ENCODE measurements around the gene ATPAF1.

Gene ATPAF1

GRCh38 chr1:46613661-46614603 lies 54.2 kb downstream of the ATPAF1 start:
- peak; percentile 34 for DNase-seq

GRCh38 chr1:46612937-46613660 lies 55.1 kb downstream of the ATPAF1 start:
- no peak for DNase-seq

GRCh38 chr1:46611691-46612221 lies 56.4 kb downstream of the ATPAF1 start:
- DNase-seq = no peak

GRCh38 chr1:46607345-46608130 lies 60.6 kb downstream of the ATPAF1 start:
- no peak for DNase-seq

GRCh38 chr1:46606255-46606965 lies 61.8 kb downstream of the ATPAF1 start:
- no peak for DNase-seq

DNA sequence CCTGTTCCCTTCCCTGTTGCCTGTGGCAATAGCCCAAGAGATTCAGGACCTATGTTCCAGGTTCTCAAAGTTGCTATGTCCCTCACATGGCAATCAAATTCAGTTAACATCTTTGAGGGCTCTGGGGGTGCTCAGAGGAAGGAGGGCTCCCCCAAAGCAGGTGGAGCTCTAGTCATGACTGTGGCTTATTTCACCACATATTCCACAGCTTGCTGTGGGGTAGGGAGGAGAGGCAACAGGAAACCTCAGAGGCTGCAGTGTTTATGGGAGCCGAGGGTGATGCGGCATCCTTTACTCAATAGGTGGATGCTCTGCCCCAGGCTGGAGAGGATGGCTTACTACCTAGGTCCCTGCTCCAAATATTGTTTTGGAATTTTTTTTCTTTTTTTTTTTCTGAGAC lies 62.9 kb downstream of the ATPAF1 start:
- no peak for DNase-seq

DNA sequence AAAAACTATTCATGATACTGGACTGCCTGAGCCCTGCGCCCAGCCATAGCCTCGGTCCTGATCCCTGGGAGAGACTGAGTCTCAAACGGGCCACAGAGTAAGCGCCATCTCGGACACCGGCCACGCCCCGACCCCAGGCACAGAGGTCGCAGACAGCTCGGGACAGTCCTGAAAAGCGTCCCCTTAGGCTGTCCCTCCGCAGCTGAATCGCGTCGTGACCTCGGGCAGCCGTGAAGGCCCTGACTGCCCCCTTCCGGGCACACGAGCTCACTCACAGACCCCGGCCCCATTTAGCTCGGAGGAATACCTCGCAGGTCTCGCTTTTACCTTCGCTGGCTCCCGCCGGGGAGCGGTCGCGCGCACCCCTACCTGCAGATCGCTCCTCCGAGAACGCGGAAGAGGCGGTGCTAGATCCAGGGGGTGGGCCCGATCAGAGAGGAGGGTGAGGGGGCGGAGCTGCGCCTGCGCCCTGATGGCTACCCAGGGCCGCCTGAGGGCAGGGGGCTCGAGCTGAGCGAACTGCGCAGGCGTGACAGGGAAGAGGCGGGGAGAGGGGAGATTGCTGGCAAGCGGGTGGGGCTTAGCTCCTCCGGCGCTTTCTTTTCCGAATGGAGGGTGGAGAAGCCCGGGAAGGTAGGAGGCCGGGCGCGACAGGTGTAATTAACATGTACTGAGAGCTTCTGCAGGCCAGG lies 64.2 kb downstream of the ATPAF1 start, which contains the start of gene MKNK1:
MKNK1 (minus strand) TSS at position 411 of the 692 bp plus-strand sequence. CDS start 20,941 bp downstream, outside the sequence.
- DNase-seq = peak; percentile 99

- DNase-seq = no peak
Measured at GRCh38 chr1:46603481-46603857, 64.7 kb downstream of the ATPAF1 start.

- DNase-seq = no peak
Measured at GRCh38 chr1:46601257-46602007, 66.7 kb downstream of the ATPAF1 start.

- no peak for DNase-seq
Measured at GRCh38 chr1:46599059-46599970, 68.8 kb downstream of the ATPAF1 start.

- DNase-seq = no peak
Measured at GRCh38 chr1:46596846-46597245, 71.3 kb downstream of the ATPAF1 start.

- no peak for DNase-seq
Measured at GRCh38 chr1:46596036-46596435, 72.1 kb downstream of the ATPAF1 start.

DNA sequence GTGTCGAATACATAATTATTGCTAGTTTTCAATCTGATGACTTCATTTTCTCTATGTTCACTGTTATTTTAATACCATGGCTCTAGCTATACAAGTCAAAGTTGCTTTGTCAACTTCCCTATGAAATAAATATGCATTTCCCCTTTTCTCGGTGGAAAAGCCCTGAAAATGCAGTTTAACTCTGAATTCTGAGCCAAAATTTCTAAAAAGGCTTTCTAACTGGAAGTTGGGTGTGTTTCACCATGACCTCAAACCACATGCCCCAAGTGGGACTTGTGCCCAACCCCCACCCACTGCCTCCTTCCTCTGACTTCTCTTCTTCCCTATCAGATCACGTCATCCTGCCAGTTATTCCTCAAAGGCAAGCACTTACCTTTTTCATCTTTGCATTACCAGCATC lies 73.0 kb downstream of the ATPAF1 start:
- DNase-seq = peak; percentile 23

GRCh38 chr1:46594063-46594462 lies 74.1 kb downstream of the ATPAF1 start:
- no peak for DNase-seq

DNA sequence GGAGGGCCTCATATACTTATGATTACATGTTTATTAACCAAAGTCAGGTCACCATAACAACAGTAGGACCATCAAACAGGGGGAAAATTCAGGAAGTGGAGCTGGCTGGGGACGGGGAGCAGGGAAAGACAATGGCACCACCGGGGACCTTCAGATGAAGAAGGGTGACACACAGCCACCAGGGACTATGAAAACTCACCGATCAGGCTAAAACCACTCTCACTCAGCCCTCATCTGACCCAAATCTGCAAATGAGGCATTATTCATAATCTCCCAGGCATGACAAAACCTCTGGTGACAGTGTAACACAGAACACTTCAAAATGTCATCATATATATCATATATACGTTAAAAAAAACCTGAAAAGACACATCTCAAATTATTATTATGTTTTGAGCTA lies 75.3 kb downstream of the ATPAF1 start:
- DNase-seq = no peak

- no peak for DNase-seq
Measured at GRCh38 chr1:46589529-46589928, 78.6 kb downstream of the ATPAF1 start.

DNA sequence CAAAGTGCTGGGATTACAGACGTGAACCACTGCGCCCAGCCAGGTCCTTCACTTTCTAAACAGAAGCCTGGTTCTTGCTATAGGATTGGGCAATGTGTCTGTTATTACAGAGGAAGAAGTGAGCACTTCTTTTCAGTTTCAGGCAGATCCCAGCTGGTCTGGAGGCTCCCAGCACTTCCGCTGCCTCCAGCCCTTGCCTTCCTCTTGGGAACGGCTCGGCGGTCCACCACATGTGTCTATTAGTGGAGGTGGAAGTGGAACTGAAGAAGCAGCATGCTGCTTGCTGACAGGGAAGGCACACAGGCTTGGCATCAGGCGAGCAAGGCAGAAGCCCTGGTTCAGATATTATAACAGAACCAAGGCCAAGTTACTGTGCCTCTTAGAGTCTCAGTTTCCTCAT lies 81.1 kb downstream of the ATPAF1 start:
- no peak for DNase-seq

DNA sequence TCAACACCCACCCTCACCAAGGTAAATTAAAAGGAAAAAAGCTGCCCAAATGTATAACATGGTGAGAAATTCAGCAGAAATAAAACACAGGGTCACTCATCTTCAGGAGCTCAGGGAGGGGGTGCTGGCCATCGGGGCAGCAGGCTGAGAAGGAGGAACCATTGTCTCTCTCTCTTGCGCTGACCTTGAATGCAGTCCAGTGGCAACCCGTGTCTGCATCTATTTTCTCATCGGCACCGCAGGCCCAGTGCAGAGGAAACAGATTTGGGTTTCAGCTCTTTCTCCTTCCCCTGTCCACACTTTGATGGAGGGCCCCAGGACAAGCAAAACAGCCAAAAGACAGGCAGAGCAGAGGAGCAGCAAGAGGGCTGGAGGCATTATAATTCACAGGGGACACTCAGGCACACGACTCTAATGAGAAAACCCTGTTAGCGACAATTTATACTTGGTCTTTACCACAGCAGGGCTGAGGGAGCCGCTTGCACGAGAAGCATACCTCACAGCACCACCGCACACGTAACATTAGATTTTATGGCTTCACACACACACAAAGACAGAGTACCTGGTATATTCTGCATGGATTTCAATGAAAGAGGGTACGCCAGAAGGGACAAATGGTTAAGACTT lies 82.7 kb downstream of the ATPAF1 start:
- no peak for DNase-seq

- DNase-seq = no peak
Measured at GRCh38 chr1:46583494-46583893, 84.7 kb downstream of the ATPAF1 start.
